Measurements from ENCODE around the gene CDH4. TPM values are rescaled to one million over a fixed set of nuclear protein-coding genes. Genes with fewer than 3 reads are reported as not detected.

The CDH4 gene
- total RNA-seq, 1 experiment from 2014 or later: 0.13 TPM

DNA sequence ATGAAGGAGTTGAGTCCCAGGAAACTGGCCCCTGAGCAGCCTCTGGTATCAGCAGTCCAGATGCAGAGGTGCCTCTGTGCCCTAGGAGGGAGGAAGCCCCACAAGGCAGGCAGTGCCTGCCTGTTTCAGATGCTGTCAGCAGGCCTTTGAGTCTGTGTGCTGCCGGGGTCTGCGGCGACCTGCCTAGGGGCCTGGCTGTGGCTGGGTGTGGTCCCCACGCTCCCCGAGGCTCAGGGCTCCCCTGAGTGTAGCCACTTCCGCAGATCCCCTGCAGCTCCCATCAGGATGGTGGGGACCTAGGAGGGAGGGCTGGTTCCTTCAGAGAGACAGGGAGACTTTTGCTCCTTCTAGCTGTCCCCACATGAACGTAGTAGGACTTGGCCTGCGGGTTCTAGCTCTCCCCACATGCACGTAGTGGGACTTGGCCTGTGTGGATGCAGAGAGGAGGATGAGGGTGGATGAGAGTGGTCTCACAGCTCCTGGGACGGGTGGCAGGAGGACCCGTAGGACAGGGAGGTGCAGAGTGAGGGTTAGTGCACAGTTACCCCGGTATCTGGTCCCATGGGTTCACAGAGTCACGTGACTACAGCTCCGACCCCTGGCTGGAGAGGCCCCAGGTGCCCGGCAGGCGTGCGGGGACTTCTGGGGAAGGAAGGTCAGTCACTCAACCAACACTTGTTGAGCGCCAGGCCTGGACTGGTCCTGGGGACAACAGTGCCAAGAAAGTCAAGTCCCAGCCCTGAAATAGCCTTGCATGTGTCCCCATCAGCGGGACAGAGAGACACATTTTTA lies 41.0 kb downstream of the CDH4 start:
- Histone ChIP-seq H3K27ac (no peak overlapping the region), H3K4me1 (replicated peaks) (peaks cover 23% of the 10 kb centered on the region), H3K4me3 (no peak overlapping the region), H3K9me3 (replicated peaks) (0 out of 2 replicates have a peak, but pooled peaks cover 3% of the 10 kb centered on the region), H3K27me3 (replicated peaks) (no peaks in the 10 kb centered on the region), H3K36me3 (no peaks in the 10 kb centered on the region)
- DNase-seq (ENCODE audit: low read depth in 1 of 2, low spot score in 2 of 2): no peak

- Histone ChIP-seq H3K4me3 (no peak overlapping the region), H3K27me3 (replicated peaks) (no peaks in the 10 kb centered on the region), H3K36me3 (no peaks in the 10 kb centered on the region), H3K9me3 (replicated peaks) (0 out of 2 replicates have a peak, but pooled peaks cover 3% of the 10 kb centered on the region), H3K4me1 (replicated peaks) (peaks cover 28% of the 10 kb centered on the region), H3K27ac (no peak overlapping the region)
- DNase-seq (ENCODE audit: low read depth in 1 of 2, low spot score in 2 of 2): no peak
Measured at GRCh38 chr20:61293951-61294350, 41.9 kb downstream of the CDH4 start.

DNA sequence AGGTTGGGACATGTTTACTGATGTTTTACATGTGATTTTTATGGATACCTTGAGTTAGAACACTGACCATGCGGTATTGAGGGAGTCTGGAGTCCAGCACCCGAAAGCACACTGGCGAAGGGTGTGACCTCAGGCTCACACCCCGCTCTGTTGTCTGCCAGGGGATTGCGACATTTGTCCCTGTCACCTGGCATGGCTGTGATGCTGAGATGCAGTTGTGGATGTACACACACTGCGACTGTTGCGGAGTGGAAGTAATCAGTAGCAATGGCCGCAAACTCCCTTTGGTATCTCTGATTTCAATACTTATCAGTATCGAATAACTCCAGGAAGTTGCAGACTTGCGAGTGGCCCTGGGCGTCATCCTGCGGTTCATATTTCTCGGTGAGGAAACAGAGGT lies 43.2 kb downstream of the CDH4 start:
- Histone ChIP-seq H3K27ac (no peak overlapping the region), H3K27me3 (replicated peaks) (no peaks in the 10 kb centered on the region), H3K36me3 (no peaks in the 10 kb centered on the region), H3K4me1 (replicated peaks) (peaks cover 28% of the 10 kb centered on the region), H3K9me3 (replicated peaks) (0 out of 2 replicates have a peak, but pooled peaks cover 3% of the 10 kb centered on the region), H3K4me3 (no peak overlapping the region)
- DNase-seq (ENCODE audit: low read depth in 1 of 2, low spot score in 2 of 2): no peak

GRCh38 chr20:61295682-61296628 lies 43.9 kb downstream of the CDH4 start:
- no peaks in the 10 kb centered on the region for H3K36me3 ChIP-seq
- DNase-seq (ENCODE audit: low read depth in 1 of 2, low spot score in 2 of 2): peak in 1 of 2 experiments; percentile 25
- no peak overlapping the region for H3K4me3 ChIP-seq
- no peaks in the 10 kb centered on the region for H3K27me3 ChIP-seq (replicated peaks)
- peaks cover 28% of the 10 kb centered on the region for H3K4me1 ChIP-seq (replicated peaks)
- H3K9me3 ChIP-seq (replicated peaks): 0 out of 2 replicates have a peak, but pooled peaks cover 3% of the 10 kb centered on the region
- peak overlapping the region; percentile 30; the same call in 1 of the 2 replicates for H3K27ac ChIP-seq

- H3K4me1 ChIP-seq (replicated peaks): peaks cover 28% of the 10 kb centered on the region
- H3K27me3 ChIP-seq (replicated peaks): no peaks in the 10 kb centered on the region
- DNase-seq (ENCODE audit: low read depth in 1 of 2, low spot score in 2 of 2): no peak
- H3K27ac ChIP-seq: peak overlapping the region; percentile 30; the same call in 1 of the 2 replicates
- H3K36me3 ChIP-seq: no peaks in the 10 kb centered on the region
- no peaks in the 10 kb centered on the region for H3K9me3 ChIP-seq (replicated peaks)
- no peak overlapping the region for H3K4me3 ChIP-seq
Measured at GRCh38 chr20:61296629-61297019, 44.6 kb downstream of the CDH4 start.

- peaks cover 28% of the 10 kb centered on the region for H3K4me1 ChIP-seq (replicated peaks)
- H3K9me3 ChIP-seq (replicated peaks): no peaks in the 10 kb centered on the region
- H3K4me3 ChIP-seq: no peak overlapping the region
- H3K27me3 ChIP-seq (replicated peaks): no peaks in the 10 kb centered on the region
- DNase-seq (ENCODE audit: low read depth in 1 of 2, low spot score in 2 of 2): no peak
- H3K27ac ChIP-seq: peak overlapping the region; percentile 53
- no peaks in the 10 kb centered on the region for H3K36me3 ChIP-seq
Measured at GRCh38 chr20:61297491-61297890, 45.4 kb downstream of the CDH4 start.

DNA sequence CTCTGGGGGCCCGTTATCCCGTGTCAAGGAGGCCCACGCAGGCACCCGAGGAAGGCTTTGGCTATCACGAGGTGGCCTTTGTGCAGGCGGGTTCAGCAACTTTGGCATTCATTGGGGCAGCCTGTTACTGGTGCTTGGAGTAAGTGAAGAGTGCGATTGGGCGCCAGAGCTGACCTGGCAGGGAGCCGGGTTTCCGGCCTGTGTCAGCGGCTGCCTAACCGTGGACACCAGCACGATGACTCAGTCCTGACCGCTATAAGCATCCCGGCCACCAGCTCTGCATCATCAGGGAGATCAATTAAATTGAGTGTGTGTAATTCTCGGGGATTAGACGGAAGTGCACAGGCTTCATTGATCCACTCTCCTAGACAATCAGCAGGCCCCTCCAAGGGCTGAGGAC lies 45.9 kb downstream of the CDH4 start:
- Histone ChIP-seq H3K9me3 (replicated peaks) (no peaks in the 10 kb centered on the region), H3K4me1 (replicated peaks) (peaks cover 28% of the 10 kb centered on the region), H3K27ac (peak overlapping the region; percentile 53), H3K27me3 (replicated peaks) (no peaks in the 10 kb centered on the region), H3K4me3 (no peak overlapping the region), H3K36me3 (no peaks in the 10 kb centered on the region)
- peak; percentile 45 to 87 for DNase-seq (ENCODE audit: low read depth in 1 of 2, low spot score in 2 of 2)

DNA sequence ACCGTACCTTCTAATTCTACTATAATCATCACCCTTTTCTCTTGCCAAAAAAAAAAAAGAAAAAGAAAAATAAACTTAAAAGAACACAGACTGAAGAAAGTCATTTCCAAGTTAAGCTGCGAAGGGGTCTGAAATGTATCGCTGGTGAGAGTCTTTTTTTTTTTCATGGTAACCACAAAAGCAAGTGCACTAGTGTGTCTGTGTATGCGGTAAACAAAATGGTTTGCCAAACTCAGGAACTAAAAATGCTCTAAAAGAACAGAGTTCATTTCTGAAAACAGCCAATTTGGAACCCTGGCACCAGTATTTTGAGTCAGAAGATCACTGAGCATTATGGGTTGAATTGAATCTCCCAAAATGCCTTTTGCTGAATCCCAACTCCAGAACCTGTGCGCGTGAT lies 46.6 kb downstream of the CDH4 start:
- Histone ChIP-seq H3K9me3 (replicated peaks) (no peaks in the 10 kb centered on the region), H3K36me3 (no peaks in the 10 kb centered on the region), H3K4me3 (no peak overlapping the region), H3K27me3 (replicated peaks) (no peaks in the 10 kb centered on the region), H3K27ac (no peak overlapping the region), H3K4me1 (replicated peaks) (peaks cover 28% of the 10 kb centered on the region)
- no peak for DNase-seq (ENCODE audit: low read depth in 1 of 2, low spot score in 2 of 2)

DNA sequence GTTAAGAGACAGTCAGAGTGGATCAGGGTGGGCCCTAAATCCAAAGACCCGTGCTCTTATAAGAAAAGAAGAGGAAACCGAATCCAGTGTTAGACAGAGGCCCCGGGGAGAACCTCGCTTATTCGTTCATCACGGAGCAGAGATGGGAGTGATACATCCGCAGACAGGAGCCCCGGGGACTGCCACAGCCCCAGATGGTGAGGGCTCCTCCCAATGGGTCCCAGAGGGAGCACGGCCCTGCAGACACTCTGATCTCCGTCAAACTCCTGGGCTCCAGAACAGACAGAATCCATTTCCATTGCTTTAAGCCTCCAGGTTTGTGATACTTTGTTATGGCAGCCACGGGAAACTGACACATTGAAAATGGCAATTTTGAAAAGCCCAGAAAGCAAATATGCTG lies 47.0 kb downstream of the CDH4 start:
- H3K9me3 ChIP-seq (replicated peaks): no peaks in the 10 kb centered on the region
- DNase-seq (ENCODE audit: low read depth in 1 of 2, low spot score in 2 of 2): no peak

DNA sequence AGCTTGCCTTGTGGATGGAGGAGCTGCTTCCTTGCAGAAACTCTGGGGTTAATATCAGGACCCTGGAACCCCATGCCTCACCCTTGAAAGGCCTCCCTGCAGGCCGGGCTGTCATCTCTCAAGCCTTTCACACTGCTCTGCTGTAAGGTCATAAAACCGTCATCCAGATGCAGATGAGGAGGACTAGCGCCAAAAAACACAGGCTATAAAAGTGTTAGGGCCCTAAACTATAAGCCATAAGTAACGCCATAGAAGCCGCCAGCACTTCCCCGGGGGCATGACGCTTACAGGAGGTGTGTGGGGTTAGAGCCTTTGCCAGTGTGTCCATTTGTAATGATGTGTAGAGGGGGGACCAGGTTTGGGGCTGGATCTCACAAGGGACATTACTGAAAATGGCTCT lies 47.6 kb downstream of the CDH4 start:
- Histone ChIP-seq H3K4me1 (replicated peaks) (peaks cover 28% of the 10 kb centered on the region), H3K9me3 (replicated peaks) (no peaks in the 10 kb centered on the region), H3K36me3 (no peaks in the 10 kb centered on the region), H3K4me3 (no peak overlapping the region), H3K27me3 (replicated peaks) (no peaks in the 10 kb centered on the region), H3K27ac (no peak overlapping the region)
- DNase-seq (ENCODE audit: low read depth in 1 of 2, low spot score in 2 of 2): no peak

More for the DNA sequence above, 47.0 kb downstream of the CDH4 start:
- H3K4me1 ChIP-seq (replicated peaks): peaks cover 28% of the 10 kb centered on the region
- H3K36me3 ChIP-seq: no peaks in the 10 kb centered on the region
- no peak overlapping the region for H3K27ac ChIP-seq
- no peaks in the 10 kb centered on the region for H3K27me3 ChIP-seq (replicated peaks)
- no peak overlapping the region for H3K4me3 ChIP-seq

GRCh38 chr20:61300293-61300692 lies 48.2 kb downstream of the CDH4 start:
- H3K27me3 ChIP-seq (replicated peaks): no peaks in the 10 kb centered on the region; the same call in 1 of the 2 replicates
- H3K9me3 ChIP-seq (replicated peaks): no peaks in the 10 kb centered on the region
- H3K4me1 ChIP-seq (replicated peaks): peaks cover 28% of the 10 kb centered on the region
- no peak overlapping the region for H3K27ac ChIP-seq
- no peak for DNase-seq (ENCODE audit: low read depth in 1 of 2, low spot score in 2 of 2)
- H3K4me3 ChIP-seq: no peak overlapping the region
- H3K36me3 ChIP-seq: no peaks in the 10 kb centered on the region

DNA sequence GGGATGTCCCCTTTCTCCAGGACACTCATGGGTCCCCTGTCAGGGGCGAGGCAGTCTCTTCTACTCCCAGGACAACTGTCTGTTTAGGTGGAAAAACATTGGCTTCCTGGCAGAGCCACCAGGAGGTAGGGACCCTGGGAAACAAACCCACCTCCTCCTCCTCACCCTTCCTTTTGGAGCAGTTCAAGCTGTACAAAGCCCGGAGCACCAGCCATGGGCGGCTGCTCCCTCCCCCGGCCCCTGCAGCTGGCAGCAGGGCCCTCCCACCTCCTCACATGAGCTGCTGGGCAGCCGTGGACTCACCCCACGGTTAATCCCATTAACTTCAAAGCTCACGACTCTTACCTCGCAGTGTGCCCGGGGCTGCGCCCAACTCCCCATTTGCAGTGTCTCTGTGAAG lies 48.6 kb downstream of the CDH4 start:
- Histone ChIP-seq H3K9me3 (replicated peaks) (no peaks in the 10 kb centered on the region), H3K4me1 (replicated peaks) (peaks cover 26% of the 10 kb centered on the region), H3K36me3 (no peaks in the 10 kb centered on the region), H3K4me3 (no peak overlapping the region), H3K27me3 (replicated peaks) (no peaks in the 10 kb centered on the region; the same call in 1 of the 2 replicates), H3K27ac (no peak overlapping the region)
- no peak for DNase-seq (ENCODE audit: low read depth in 1 of 2, low spot score in 2 of 2)

- H3K4me1 ChIP-seq (replicated peaks): peaks cover 15% of the 10 kb centered on the region
- no peaks in the 10 kb centered on the region; the same call in 1 of the 2 replicates for H3K27me3 ChIP-seq (replicated peaks)
- no peaks in the 10 kb centered on the region for H3K9me3 ChIP-seq (replicated peaks)
- DNase-seq (ENCODE audit: low read depth in 1 of 2, low spot score in 2 of 2): no peak
- H3K36me3 ChIP-seq: no peaks in the 10 kb centered on the region
- no peak overlapping the region for H3K27ac ChIP-seq
- no peak overlapping the region for H3K4me3 ChIP-seq
Measured at GRCh38 chr20:61301711-61302525, 49.9 kb downstream of the CDH4 start.
